HUES6 (cell line): ENCODE results near the gene SVEP1.

ENCODE experiments used
- H3K27ac ChIP-seq: 2 replicates; pipeline ENCODE4 v1.7.0; 2013; ENCODE audit warnings: low read depth, mild to moderate bottlenecking, low read length, inconsistent platforms
- H3K27me3 ChIP-seq: 2 replicates; pipeline ENCODE4 v1.6.1; 2013; ENCODE audit warnings: low read length; ENCODE audit not compliant: control insufficient read depth, insufficient read depth
- H3K36me3 ChIP-seq: 2 replicates; pipeline ENCODE4 v1.6.1; 2013; ENCODE audit warnings: low read length; ENCODE audit not compliant: control insufficient read depth, insufficient read depth
- H3K4me1 ChIP-seq: 2 replicates; pipeline ENCODE4 v1.6.1; 2013; ENCODE audit warnings: low read length; ENCODE audit not compliant: control insufficient read depth, insufficient read depth
- H3K4me3 ChIP-seq: 2 replicates; pipeline ENCODE4 v1.5.1; 2013; ENCODE audit warnings: low read depth, low read length
- H3K9ac ChIP-seq: one replicate; pipeline ENCODE4 v1.6.1; 2013; ENCODE audit warnings: mild to moderate bottlenecking, low read length
- H3K9me3 ChIP-seq: 2 replicates; pipeline ENCODE4 v1.6.1; 2013; ENCODE audit warnings: low read depth, low read length; ENCODE audit not compliant: control insufficient read depth, insufficient read depth

SVEP1 gene

GRCh38 chr9:110526426-110526825 lies 53.1 kb downstream of the SVEP1 start:
- Histone ChIP-seq H3K27me3 (no peaks in the 10 kb centered on the region), H3K4me3 (no peak overlapping the region), H3K9me3 (no peaks in the 10 kb centered on the region), H3K4me1 (no peaks in the 10 kb centered on the region), H3K9ac (no peak overlapping the region), H3K36me3 (no peaks in the 10 kb centered on the region), H3K27ac (no peak overlapping the region)

- H3K4me1 ChIP-seq: no peaks in the 10 kb centered on the region
- H3K4me3 ChIP-seq: no peak overlapping the region
- H3K27ac ChIP-seq: no peak overlapping the region
- no peak overlapping the region for H3K9ac ChIP-seq
- H3K9me3 ChIP-seq: no peaks in the 10 kb centered on the region
- H3K27me3 ChIP-seq: no peaks in the 10 kb centered on the region
- H3K36me3 ChIP-seq: no peaks in the 10 kb centered on the region
Measured at GRCh38 chr9:110521206-110521605, 58.3 kb downstream of the SVEP1 start.

GRCh38 chr9:110520120-110520701 lies 59.3 kb downstream of the SVEP1 start:
- Histone ChIP-seq H3K36me3 (no peaks in the 10 kb centered on the region), H3K9ac (no peak overlapping the region), H3K4me3 (no peak overlapping the region), H3K27me3 (no peaks in the 10 kb centered on the region), H3K4me1 (no peaks in the 10 kb centered on the region), H3K27ac (no peak overlapping the region), H3K9me3 (no peaks in the 10 kb centered on the region)

- Histone ChIP-seq H3K27me3 (no peaks in the 10 kb centered on the region), H3K36me3 (no peaks in the 10 kb centered on the region), H3K4me3 (no peak overlapping the region), H3K9ac (no peak overlapping the region), H3K4me1 (no peaks in the 10 kb centered on the region), H3K27ac (no peak overlapping the region), H3K9me3 (no peaks in the 10 kb centered on the region)
Measured at GRCh38 chr9:110517483-110517882, 62.1 kb downstream of the SVEP1 start.

GRCh38 chr9:110514897-110515296 lies 64.6 kb downstream of the SVEP1 start:
- Histone ChIP-seq H3K9me3 (no peaks in the 10 kb centered on the region), H3K27ac (no peak overlapping the region), H3K27me3 (no peaks in the 10 kb centered on the region), H3K36me3 (no peaks in the 10 kb centered on the region), H3K4me3 (no peak overlapping the region), H3K4me1 (no peaks in the 10 kb centered on the region), H3K9ac (no peak overlapping the region)

- no peak overlapping the region for H3K27ac ChIP-seq
- H3K4me1 ChIP-seq: no peaks in the 10 kb centered on the region
- no peaks in the 10 kb centered on the region for H3K9me3 ChIP-seq
- no peaks in the 10 kb centered on the region for H3K36me3 ChIP-seq
- H3K9ac ChIP-seq: no peak overlapping the region
- no peaks in the 10 kb centered on the region for H3K27me3 ChIP-seq
- no peak overlapping the region for H3K4me3 ChIP-seq
Measured at GRCh38 chr9:110512817-110513216, 66.7 kb downstream of the SVEP1 start.

- Histone ChIP-seq H3K9me3 (no peaks in the 10 kb centered on the region), H3K36me3 (no peaks in the 10 kb centered on the region), H3K4me1 (no peaks in the 10 kb centered on the region), H3K4me3 (no peak overlapping the region), H3K27me3 (no peaks in the 10 kb centered on the region), H3K27ac (no peak overlapping the region), H3K9ac (no peak overlapping the region)
Measured at GRCh38 chr9:110509792-110510191, 69.7 kb downstream of the SVEP1 start.

GRCh38 chr9:110502842-110503241 lies 76.7 kb downstream of the SVEP1 start:
- Histone ChIP-seq H3K27me3 (no peaks in the 10 kb centered on the region), H3K4me3 (no peak overlapping the region), H3K9me3 (no peaks in the 10 kb centered on the region), H3K9ac (no peak overlapping the region), H3K4me1 (no peaks in the 10 kb centered on the region), H3K36me3 (no peaks in the 10 kb centered on the region), H3K27ac (no peak overlapping the region)

GRCh38 chr9:110499608-110500007 lies 79.9 kb downstream of the SVEP1 start:
- H3K4me3 ChIP-seq: no peak overlapping the region
- no peak overlapping the region for H3K27ac ChIP-seq
- no peak overlapping the region for H3K9ac ChIP-seq
- no peaks in the 10 kb centered on the region for H3K4me1 ChIP-seq
- no peaks in the 10 kb centered on the region for H3K36me3 ChIP-seq
- H3K9me3 ChIP-seq: no peaks in the 10 kb centered on the region
- no peaks in the 10 kb centered on the region for H3K27me3 ChIP-seq

- Histone ChIP-seq H3K9ac (no peak overlapping the region), H3K4me3 (no peak overlapping the region), H3K27ac (no peak overlapping the region), H3K4me1 (no peaks in the 10 kb centered on the region), H3K27me3 (no peaks in the 10 kb centered on the region), H3K9me3 (no peaks in the 10 kb centered on the region), H3K36me3 (no peaks in the 10 kb centered on the region)
Measured at GRCh38 chr9:110487196-110487595, 92.3 kb downstream of the SVEP1 start.

GRCh38 chr9:110486218-110486617 lies 93.3 kb downstream of the SVEP1 start:
- Histone ChIP-seq H3K4me1 (no peaks in the 10 kb centered on the region), H3K9me3 (no peaks in the 10 kb centered on the region), H3K4me3 (no peak overlapping the region), H3K27ac (no peak overlapping the region), H3K9ac (no peak overlapping the region), H3K27me3 (no peaks in the 10 kb centered on the region), H3K36me3 (no peaks in the 10 kb centered on the region)

- no peak overlapping the region for H3K4me3 ChIP-seq
- peaks cover 3% of the 10 kb centered on the region; the same call in 1 of the 2 replicates for H3K4me1 ChIP-seq
- no peak overlapping the region for H3K27ac ChIP-seq
- no peak overlapping the region for H3K9ac ChIP-seq
- H3K36me3 ChIP-seq: no peaks in the 10 kb centered on the region
- H3K9me3 ChIP-seq: no peaks in the 10 kb centered on the region
- no peaks in the 10 kb centered on the region for H3K27me3 ChIP-seq
Measured at GRCh38 chr9:110479481-110479880, 100.1 kb downstream of the SVEP1 start.
